Heart right ventricle (tissue), 16 donors: ENCODE results near the gene GPR146. TPM values are rescaled to one million over a fixed set of nuclear protein-coding genes. Genes with fewer than 3 reads are reported as not detected.

Experiments
- ATAC-seq, 8 donors: fragments of 200-7000 bp; cut with Tn5 transposase; one replicate each; pipeline ENCODE4 v1.9.1; 2020; ENCODE audit warnings: mild to moderate bottlenecking in 8 of 8, moderate library complexity in 8 of 8, moderate number of reproducible peaks in 1 of 8
- DNase-seq, 2 donors: peaks; one replicate each; pipeline ENCODE4 v3.0.0-alpha.2; 2020
- H3K27ac ChIP-seq, 10 donors: fragments of 200-600 bp; sonication (generic) in 2 of 10; one replicate each; pipeline versions ENCODE4 v1.5.0 to v1.8.0; 2020 to 2022; ENCODE audit warnings: mild to moderate bottlenecking in 3 of 10
- H3K27me3 ChIP-seq, 7 donors: fragments of 200-600 bp; one replicate each; pipeline ENCODE4 v1.8.0; 2021 to 2022; ENCODE audit warnings: mild to moderate bottlenecking in 2 of 7
- H3K36me3 ChIP-seq, 9 donors: fragments of 200-600 bp; sonication (generic) in 1 of 9; one replicate each; pipeline versions ENCODE4 v1.5.0 to v1.8.0; 2020 to 2022; ENCODE audit warnings: mild to moderate bottlenecking in 2 of 9
- H3K4me1 ChIP-seq, 9 donors: fragments of 200-600 bp; sonication (generic) in 1 of 9; one replicate each; pipeline versions ENCODE4 v1.5.0 to v1.8.0; 2020 to 2022; ENCODE audit warnings: mild to moderate bottlenecking in 4 of 9
- H3K4me3 ChIP-seq, 10 donors: fragments of 200-600 bp; sonication (generic) in 2 of 10; one replicate each; pipeline versions ENCODE4 v1.5.0 to v1.8.0; 2020 to 2022; ENCODE audit warnings: mild to moderate bottlenecking in 7 of 10, moderate library complexity in 2 of 10
- H3K9me3 ChIP-seq, 11 donors: fragments of 200-600 bp in 10 of 11; sonication (generic) in 2 of 11; one replicate each; pipeline versions ENCODE4 v1.5.0 to v1.8.0; 2013 to 2022; ENCODE audit warnings: mild to moderate bottlenecking in 2 of 11, control low read depth in 1 of 11, moderate library complexity in 1 of 11
- CTCF ChIP-seq, 9 donors: fragments of 200-600 bp; sonication (generic) in 2 of 9; IDR thresholded peaks; one replicate each; pipeline versions ENCODE4 v1.5.0 to v1.8.0; 2021 to 2022; ENCODE audit warnings: antibody characterized with exemption in 9 of 9, mild to moderate bottlenecking in 5 of 9, moderate library complexity in 1 of 9
- WGBS, 2 donors: extraction: QIAGEN DNeasy Blood & Tissue Kit; methylation state at CpG; one replicate each; pipeline ENCODE4 v1.1.7; 2013; ENCODE audit warnings: inconsistent platforms in 1 of 2; 5-methylcytosine and 5-hydroxymethylcytosine counted together
- intact Hi-C, 10 donors: fragments of 100-400 bp; cut with DNase I; formaldehyde crosslinking; loops; one replicate each; pipeline versions ENCODE4 v1.11.1 to v1.14.2; 2022
- polyA plus RNA-seq, 2 donors: library from polyadenylated mRNA; stranded (reverse); fragments of 200-250 nt; gene quantifications; one replicate each; pipeline ENCODE4 v1.2.3, GENCODE V29; 2013
- total RNA-seq, 10 donors: library from RNA; stranded (reverse); fragmentation: NEBNext Ultra II Directional in 3 of 10; extraction: Animal tissue kit (Norgen Biotek cat#: 25700) in 3 of 10; gene quantifications; one replicate each; pipeline versions ENCODE4 v1.2.1 to v1.2.4, GENCODE V29; 2021 to 2023
- donor health status: Arrhythmogenic right ventricular cardiomyopathy.
- donor health status: ischemic (EF 13 %, LVEDD 7.1; RV severe dilation, severe dysfunction).
- donor health status: healthy with polysubstance abuse.
- donor health status: DM: no; HTN: yes; CAD: no.
- donor health status: DM: no; HTN: no; CAD: no.
- donor health status: ischemic (EF 25% LVEDD 6.9; RV normal size, moderate dysfunction).
- donor health status: ischemic (EF 25% LVEDD 5.7; RV mildly dilated, moderate dysfunction).
- donor health status: healthy.
- donor health status: DM: yes; HTN: yes; CAD: no.
- donor health status: Ischemic cardiomyopathy.
- donor health status: ischemic (EF 35%, LVEDD 5.7; RV mildly dilated, moderate dysfunction).
- donor health status: nonischemic (EF 11% LVEDD 7.7; RV severe dilation, severe dysfunction).
- donor health status: DM: yes; HTN: yes; CAD: no.
- donor health status: PGD.
- donor health status: ischemic (EF 29% LVEDD 5.4; RV normal size, mild dysfunction).
- donor health status: nonischemic (EF 23%, LVEDD 6.1; RV moderate dilation, normal function).

The GPR146 gene
- total and polyA plus RNA-seq, 12 donors = 13.3 to 34.5 (median 22.7) TPM

GRCh38 chr7:1005303-1005702, 39.0 kb upstream of the GPR146 start:
- intact Hi-C loops = no loop called here
- peaks cover 0 to 47% (median 9%) of the 10 kb centered on the region in 9 donors for H3K36me3 ChIP-seq
- H3K4me1 ChIP-seq = no peaks in the 10 kb centered on the region
- no peaks in the 10 kb centered on the region for H3K9me3 ChIP-seq
- WGBS, 2 donors = 93% methylated on average over 21 of the region's 21 CpGs
- H3K27me3 ChIP-seq = no peaks in the 10 kb centered on the region
- no peak for TF ChIP-seq CTCF (IDR thresholded peaks at IDR 0.05)
- DNase-seq = no peak
- no peak overlapping the region for H3K4me3 ChIP-seq
- no peak overlapping the region for H3K27ac ChIP-seq
- ATAC-seq = no peak

GRCh38 chr7:1007901-1008300, 36.4 kb upstream of the GPR146 start:
- intact Hi-C loops = no loop called here
- no peaks in the 10 kb centered on the region for H3K4me1 ChIP-seq
- no peak overlapping the region for H3K27ac ChIP-seq
- no peak for DNase-seq
- H3K4me3 ChIP-seq = no peak overlapping the region
- no peak for TF ChIP-seq CTCF (IDR thresholded peaks at IDR 0.05)
- 90 to 92% methylated on average over 14 to 15 of the region's 15 CpGs for WGBS, 2 donors
- H3K9me3 ChIP-seq = no peaks in the 10 kb centered on the region
- H3K27me3 ChIP-seq = no peaks in the 10 kb centered on the region
- peaks cover 0 to 47% (median 9%) of the 10 kb centered on the region in 9 donors for H3K36me3 ChIP-seq
- no peak for ATAC-seq

GRCh38 chr7:1008733-1009363, 35.5 kb upstream of the GPR146 start:
- no peak for ATAC-seq
- WGBS, 2 donors = 93 to 95% methylated on average over 37 of the region's 37 CpGs
- intact Hi-C loops = no loop called here
- TF ChIP-seq CTCF (IDR thresholded peaks at IDR 0.05) = no peak
- Histone ChIP-seq H3K27ac (no peak overlapping the region), H3K36me3 (peaks cover 0 to 47% (median 9%) of the 10 kb centered on the region in 9 donors), H3K27me3 (no peaks in the 10 kb centered on the region), H3K4me3 (no peak overlapping the region), H3K4me1 (no peaks in the 10 kb centered on the region), H3K9me3 (no peaks in the 10 kb centered on the region)
- no peak for DNase-seq

- WGBS, 2 donors = 93 to 95% methylated on average over 22 of the region's 22 CpGs
Observed at GRCh38 chr7:1009747-1010146, 34.6 kb upstream of the GPR146 start.

More at GRCh38 chr7:1009747-1010146, 34.6 kb upstream of the GPR146 start:
- intact Hi-C loops = loop anchor here in 1 of 10 donors (5.0 kb wide), 1 partner anchor 53 kb away; no protein-coding TSS in a partner anchor
- H3K4me3 ChIP-seq = no peak overlapping the region
- H3K4me1 ChIP-seq = no peaks in the 10 kb centered on the region
- H3K36me3 ChIP-seq = peaks cover 0 to 39% (median 9%) of the 10 kb centered on the region in 9 donors
- no peaks in the 10 kb centered on the region for H3K27me3 ChIP-seq
- H3K9me3 ChIP-seq = no peaks in the 10 kb centered on the region
- no peak for TF ChIP-seq CTCF (IDR thresholded peaks at IDR 0.05)
- no peak for ATAC-seq
- DNase-seq = no peak
- no peak overlapping the region for H3K27ac ChIP-seq
